Measurements from ENCODE around the gene DIS3L2.
"Not testable (repeated sequence)": the region's sequence is repeated elsewhere in the genome, so short reads cannot be mapped to it uniquely, and the experiment has no call there.

DIS3L2 gene

GRCh38 chr2:232376260-232376659, 414.7 kb downstream of the DIS3L2 start:
- TF ChIP-seq CTCF (IDR thresholded peaks at IDR 0.05; ENCODE audit: insufficient read depth, low read length, poor library complexity, severe bottlenecking), result no peak
- no peak for DNase-seq (ENCODE audit: extremely low read depth, insufficient read length)
- H3K4me3 ChIP-seq (replicated peaks; ENCODE audit: low read depth, low read length), result no peak overlapping the region
- H3K27me3 ChIP-seq (replicated peaks; ENCODE audit: control insufficient read depth, insufficient read depth, low read length), result no peaks in the 10 kb centered on the region; the same call in 1 of the 2 replicates
- no peaks in the 10 kb centered on the region for H3K36me3 ChIP-seq (ENCODE audit: control insufficient read depth, insufficient read depth, low read length)

DNA sequence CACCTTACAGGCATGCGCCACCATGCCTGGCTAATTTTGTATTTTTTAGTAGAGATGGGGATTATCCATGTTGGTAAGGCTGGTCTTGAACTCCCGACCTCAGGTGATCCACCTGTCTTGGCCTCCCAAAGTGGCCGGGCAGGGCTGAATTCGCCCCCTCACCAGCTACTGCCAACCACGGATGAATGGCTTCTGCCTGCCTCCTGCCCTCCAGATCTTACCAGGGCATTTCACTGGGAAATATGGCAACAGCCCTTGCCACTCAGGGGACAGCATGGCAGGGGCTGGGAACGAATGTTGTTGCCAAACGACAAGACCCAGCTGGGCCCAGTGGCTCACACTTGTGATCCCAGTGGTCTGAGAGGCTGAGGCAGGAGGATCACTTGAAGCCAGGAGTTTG, 415.2 kb downstream of the DIS3L2 start:
- H3K36me3 ChIP-seq (ENCODE audit: control insufficient read depth, insufficient read depth, low read length), result no peaks in the 10 kb centered on the region
- no peak overlapping the region for H3K4me3 ChIP-seq (replicated peaks; ENCODE audit: low read depth, low read length)
- no peak for DNase-seq (ENCODE audit: extremely low read depth, insufficient read length)
- H3K27me3 ChIP-seq (replicated peaks; ENCODE audit: control insufficient read depth, insufficient read depth, low read length), result no peaks in the 10 kb centered on the region; the same call in 1 of the 2 replicates
- no peak for TF ChIP-seq CTCF (IDR thresholded peaks at IDR 0.05; ENCODE audit: insufficient read depth, low read length, poor library complexity, severe bottlenecking)

DNA sequence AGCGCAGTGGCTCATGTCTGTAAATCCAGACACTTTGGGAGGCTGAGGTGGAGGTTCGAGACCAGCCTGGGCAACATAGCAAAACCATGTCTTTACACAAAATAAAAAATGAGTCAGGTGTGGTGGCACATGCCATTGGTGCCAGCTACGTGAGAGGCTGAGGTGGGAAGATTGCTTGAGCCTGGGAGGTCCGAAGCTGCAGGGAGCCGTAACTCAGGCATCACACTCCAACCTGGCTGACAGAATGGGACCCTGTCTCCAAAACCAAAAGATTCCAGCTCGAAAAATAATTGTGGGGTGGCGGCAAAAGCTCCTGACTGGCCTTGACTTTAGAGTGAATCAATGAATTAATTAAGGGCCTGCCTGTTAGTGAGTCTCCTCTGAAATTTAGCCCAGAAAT, 415.8 kb downstream of the DIS3L2 start:
- Histone ChIP-seq H3K27me3 (replicated peaks; ENCODE audit: control insufficient read depth, insufficient read depth, low read length) (no peaks in the 10 kb centered on the region; the same call in 1 of the 2 replicates), H3K4me3 (replicated peaks; ENCODE audit: low read depth, low read length) (no peak overlapping the region), H3K36me3 (ENCODE audit: control insufficient read depth, insufficient read depth, low read length) (no peaks in the 10 kb centered on the region)
- no peak for TF ChIP-seq CTCF (IDR thresholded peaks at IDR 0.05; ENCODE audit: insufficient read depth, low read length, poor library complexity, severe bottlenecking)
- no peak for DNase-seq (ENCODE audit: extremely low read depth, insufficient read length)

DNA sequence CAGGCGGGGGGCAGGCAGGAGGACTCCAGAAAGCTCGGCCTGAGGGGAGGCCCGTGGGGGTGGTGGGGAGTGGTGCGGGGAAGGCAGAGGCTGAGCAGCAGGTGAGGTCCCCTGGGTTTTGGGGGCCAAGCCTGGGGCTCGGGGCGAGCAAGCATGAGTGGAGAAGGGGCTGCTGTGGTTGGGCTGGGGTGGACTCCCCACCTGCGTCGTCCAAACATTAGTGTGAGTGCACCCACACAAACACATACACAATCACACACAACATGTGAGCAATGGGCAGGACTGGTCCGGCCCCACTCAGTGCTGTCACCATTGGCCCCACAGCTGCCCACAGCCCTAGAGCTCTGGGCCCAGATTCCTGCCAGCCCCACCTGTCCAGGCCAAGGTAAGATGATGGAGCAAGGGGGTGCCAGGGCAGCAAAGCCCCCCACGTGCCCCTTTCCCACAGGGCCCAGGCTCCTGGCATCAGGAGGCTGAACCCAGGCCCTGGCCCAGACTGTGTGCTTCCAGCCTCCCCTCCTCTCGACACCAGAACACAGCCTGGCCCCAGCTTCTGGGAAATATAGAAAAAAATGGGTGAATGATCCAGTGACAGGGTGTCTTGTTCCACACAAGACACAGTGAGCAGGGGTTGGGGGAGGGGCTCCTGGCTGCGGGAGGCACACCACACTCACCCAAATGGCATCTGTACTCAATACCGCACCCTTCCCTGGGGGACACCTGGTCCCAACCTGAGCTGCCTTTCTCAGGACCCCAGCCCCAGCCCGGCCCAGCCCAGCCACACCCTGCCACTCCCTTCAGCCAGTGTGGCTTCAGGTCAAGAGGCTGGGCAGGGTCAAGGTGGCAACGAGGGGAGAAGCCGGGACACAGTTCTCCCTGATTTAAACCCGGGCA, 416.6 kb downstream of the DIS3L2 start:
- Histone ChIP-seq H3K27me3 (replicated peaks; ENCODE audit: control insufficient read depth, insufficient read depth, low read length) (no peaks in the 10 kb centered on the region; the same call in 1 of the 2 replicates), H3K36me3 (ENCODE audit: control insufficient read depth, insufficient read depth, low read length) (no peaks in the 10 kb centered on the region), H3K4me3 (replicated peaks; ENCODE audit: low read depth, low read length) (no peak overlapping the region)
- no peak for DNase-seq (ENCODE audit: extremely low read depth, insufficient read length)
- no peak for TF ChIP-seq CTCF (IDR thresholded peaks at IDR 0.05; ENCODE audit: insufficient read depth, low read length, poor library complexity, severe bottlenecking)

DNA sequence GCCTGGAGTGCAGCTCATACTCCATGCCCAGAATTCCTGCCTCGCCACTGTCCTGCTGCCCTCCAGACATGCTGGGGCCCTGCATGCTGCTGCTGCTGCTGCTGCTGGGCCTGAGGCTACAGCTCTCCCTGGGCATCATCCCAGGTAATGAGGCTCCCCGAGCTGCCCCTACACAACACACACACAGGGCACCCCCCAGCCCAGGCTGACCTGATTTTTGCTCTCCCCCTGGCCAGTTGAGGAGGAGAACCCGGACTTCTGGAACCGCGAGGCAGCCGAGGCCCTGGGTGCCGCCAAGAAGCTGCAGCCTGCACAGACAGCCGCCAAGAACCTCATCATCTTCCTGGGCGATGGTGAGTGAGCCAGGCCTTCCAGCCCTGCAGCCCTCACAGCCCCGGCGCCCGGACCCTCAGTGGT, 417.2 kb downstream of the DIS3L2 start, which contains the start of gene ALPP:
Gene ALPP (plus strand): TSS at position 17 of the 417 bp plus-strand sequence. CDS start 52 bp downstream, at position 69.
- H3K36me3 ChIP-seq (ENCODE audit: control insufficient read depth, insufficient read depth, low read length); DNase-seq (ENCODE audit: extremely low read depth, insufficient read length); H3K27me3 ChIP-seq (replicated peaks; ENCODE audit: control insufficient read depth, insufficient read depth, low read length); H3K4me3 ChIP-seq (replicated peaks; ENCODE audit: low read depth, low read length): not testable (repeated sequence)

- not testable (repeated sequence) for DNase-seq (ENCODE audit: extremely low read depth, insufficient read length); H3K27me3 ChIP-seq (replicated peaks; ENCODE audit: control insufficient read depth, insufficient read depth, low read length); H3K36me3 ChIP-seq (ENCODE audit: control insufficient read depth, insufficient read depth, low read length); H3K4me3 ChIP-seq (replicated peaks; ENCODE audit: low read depth, low read length)
Measured at GRCh38 chr2:232379610-232380590, 418.4 kb downstream of the DIS3L2 start.

DNA sequence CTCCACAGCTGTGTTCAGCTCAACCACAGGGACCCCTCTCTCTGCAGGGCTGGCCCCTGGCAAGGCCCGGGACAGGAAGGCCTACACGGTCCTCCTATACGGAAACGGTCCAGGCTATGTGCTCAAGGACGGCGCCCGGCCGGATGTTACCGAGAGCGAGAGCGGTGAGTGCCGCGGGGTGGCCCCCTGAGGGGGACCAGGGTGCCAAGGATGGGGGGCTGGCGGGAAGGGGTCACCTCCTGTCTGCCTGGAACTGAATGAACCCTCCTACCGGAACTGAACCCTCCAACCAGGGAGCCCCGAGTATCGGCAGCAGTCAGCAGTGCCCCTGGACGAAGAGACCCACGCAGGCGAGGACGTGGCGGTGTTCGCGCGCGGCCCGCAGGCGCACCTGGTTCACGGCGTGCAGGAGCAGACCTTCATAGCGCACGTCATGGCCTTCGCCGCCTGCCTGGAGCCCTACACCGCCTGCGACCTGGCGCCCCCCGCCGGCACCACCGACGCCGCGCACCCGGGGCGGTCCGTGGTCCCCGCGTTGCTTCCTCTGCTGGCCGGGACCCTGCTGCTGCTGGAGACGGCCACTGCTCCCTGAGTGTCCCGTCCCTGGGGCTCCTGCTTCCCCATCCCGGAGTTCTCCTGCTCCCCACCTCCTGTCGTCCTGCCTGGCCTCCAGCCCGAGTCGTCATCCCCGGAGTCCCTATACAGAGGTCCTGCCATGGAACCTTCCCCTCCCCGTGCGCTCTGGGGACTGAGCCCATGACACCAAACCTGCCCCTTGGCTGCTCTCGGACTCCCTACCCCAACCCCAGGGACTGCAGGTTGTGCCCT, 419.9 kb downstream of the DIS3L2 start:
- not testable (repeated sequence) for H3K4me3 ChIP-seq (replicated peaks; ENCODE audit: low read depth, low read length); DNase-seq (ENCODE audit: extremely low read depth, insufficient read length); H3K36me3 ChIP-seq (ENCODE audit: control insufficient read depth, insufficient read depth, low read length); H3K27me3 ChIP-seq (replicated peaks; ENCODE audit: control insufficient read depth, insufficient read depth, low read length)

All from GM06990 (cell line).